CD4-positive, alpha-beta T cell treated with Interleukin-6 for 4 hours (primary cell): ENCODE measurements around the gene HIPK2.

Experiments used
- DNase-seq: peaks from one replicate; pipeline ENCODE4 v3.0.0-alpha.2; 2020; ENCODE audit warnings: mixed read lengths

Gene HIPK2

DNA sequence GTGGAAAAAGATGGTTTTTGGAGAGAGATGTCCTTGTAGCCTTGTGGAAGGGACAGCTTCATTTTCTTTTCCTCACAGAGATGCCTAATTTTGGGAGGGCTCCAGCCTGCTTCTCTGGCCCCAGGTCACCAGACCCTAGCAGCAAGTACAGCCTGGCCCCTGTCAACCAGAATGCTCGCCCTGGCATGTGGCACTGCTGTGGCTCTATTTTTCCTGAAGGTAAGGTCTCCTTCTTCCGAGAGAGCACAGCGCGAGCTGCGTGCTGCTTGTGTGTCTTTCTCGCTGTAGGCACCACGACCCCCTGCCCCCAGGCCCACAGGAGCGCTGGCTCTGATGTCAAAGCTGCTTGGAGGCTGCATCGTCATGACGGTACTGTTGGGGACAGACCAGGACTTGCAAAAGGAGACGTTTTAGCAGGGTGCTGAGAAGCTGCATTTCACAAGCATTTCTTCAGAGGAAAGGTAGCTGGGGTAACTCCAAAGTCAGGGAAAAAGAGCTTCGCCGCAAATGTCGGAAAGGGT, 195.6 kb downstream of the HIPK2 start:
- no peak for DNase-seq

DNA sequence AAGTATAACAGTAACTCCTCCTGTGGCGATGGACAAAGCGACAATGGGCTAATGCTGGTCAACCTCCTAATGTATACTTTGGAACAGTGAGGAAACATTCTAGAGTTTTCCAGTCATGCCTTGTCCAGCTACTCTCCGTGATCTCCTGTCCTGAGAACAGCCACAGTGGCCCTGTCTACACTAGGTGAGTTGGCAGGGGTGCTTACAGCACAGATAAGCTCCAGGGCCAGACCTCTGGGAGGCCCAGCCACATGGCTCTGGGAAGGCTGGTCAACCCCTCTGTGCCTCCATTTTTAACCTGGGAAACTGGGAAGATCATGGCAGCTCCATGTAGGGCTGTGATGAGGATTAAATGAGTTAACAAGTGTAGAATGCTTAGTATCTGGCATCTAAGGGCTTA, 197.4 kb downstream of the HIPK2 start:
- DNase-seq = no peak

DNA sequence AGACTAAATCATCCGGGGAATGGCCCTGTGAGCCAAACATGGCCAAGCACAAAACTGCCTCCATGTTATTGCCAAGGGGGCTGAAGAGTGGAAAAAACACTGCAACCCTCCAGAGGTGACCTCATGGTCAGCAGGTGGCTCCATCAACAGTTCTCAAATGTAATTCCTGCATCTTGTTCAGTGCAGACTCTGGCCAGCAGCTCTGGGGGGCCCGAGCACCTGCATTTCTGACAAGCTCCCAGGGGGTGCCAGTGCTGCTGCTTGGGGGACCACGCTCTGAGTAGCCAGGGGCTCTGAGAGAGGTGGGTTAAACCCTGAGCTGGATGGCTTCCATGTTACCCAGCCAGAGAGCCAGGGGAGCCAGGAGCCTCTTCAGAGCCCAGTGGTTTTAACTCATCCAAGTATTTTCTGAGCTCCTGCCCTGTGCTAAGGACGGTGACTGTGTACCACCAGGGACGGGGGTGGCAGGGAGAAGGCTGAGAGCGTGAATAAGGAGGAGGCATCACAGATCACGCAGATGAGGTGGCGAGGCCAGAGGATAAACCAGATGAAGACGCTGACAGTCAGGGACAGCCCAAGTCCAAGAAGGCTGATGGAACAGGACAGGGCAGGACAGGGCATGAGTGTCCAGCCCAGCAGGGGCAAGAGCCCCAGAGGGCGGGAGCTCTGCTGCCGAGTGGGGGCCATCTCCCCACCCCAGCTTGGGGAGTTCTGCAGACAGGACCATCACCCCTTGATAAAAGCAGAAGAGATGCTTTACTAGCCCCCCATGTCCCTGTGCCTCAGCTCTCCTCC, 201.4 kb downstream of the HIPK2 start:
- DNase-seq = no peak

DNA sequence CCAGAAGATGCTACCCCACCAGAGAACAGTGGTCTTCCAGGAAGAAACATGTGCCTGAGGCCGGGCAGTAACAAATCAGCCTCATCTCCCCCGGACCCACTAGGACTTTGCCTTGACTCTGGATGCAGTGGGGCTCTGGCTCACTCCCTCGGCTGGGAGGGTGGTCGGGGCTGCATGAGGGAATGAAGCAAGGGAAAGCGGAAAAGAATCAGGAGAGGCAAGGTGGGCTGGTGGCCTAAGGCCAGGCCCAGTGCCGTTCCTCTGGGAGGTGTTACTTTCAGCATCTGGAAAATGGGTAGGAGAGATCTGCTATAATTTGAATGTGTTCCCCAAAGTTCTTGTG, 202.5 kb downstream of the HIPK2 start:
- DNase-seq = no peak

DNA sequence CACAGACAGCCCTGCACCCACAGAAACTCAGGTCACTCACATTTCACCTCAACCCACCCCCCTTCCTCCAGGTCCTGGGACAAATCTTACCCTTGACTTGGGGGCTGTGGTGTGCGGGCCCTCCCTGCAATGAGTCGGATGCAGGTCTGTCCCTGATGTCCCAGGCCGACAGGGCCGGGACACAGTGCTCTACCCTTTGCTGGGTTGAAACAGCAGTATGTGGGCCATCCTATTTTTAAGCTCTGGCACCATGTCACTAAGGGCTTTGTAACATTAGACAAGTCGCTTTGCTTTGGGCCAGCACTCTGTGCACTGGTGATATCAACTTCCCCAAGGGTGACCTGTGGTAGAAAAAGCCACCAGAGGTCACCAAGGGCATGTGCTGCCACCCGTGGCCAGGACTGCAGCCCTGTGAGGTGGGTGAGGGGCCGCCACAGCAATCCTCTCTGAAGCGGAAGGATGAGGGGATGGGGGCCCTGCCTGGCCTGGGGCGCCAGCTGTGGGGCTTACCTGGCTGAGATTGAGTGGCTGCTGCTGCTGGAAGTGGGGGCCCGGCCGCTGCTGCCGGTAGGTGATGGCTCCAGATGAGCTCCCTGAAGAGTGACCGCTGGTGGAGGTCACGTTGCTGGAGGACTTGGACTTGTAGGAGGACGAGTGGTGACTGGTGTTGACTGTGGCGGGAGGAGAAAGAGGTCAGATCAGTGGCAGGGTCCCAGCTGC, 203.0 kb downstream of the HIPK2 start:
- no peak for DNase-seq

DNA sequence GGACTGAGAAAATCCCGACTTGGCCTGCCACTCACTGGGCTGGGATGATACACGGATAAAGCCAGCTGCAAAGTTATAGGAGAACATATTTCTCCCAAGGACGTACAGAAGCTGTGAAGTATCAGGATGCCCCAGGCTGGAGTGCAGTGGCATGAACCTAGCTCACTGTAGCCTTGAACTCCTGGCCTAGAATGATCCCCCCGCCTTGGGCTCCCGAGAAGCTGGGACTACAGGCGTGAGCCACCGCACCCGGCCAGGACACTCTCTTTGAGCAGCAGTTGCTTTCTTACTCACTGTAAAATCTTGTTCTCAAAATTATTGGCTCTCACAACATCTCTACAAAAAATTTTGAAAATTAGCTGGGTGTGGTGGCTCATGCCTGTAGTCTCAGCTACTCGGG, 203.9 kb downstream of the HIPK2 start:
- no peak for DNase-seq

DNA sequence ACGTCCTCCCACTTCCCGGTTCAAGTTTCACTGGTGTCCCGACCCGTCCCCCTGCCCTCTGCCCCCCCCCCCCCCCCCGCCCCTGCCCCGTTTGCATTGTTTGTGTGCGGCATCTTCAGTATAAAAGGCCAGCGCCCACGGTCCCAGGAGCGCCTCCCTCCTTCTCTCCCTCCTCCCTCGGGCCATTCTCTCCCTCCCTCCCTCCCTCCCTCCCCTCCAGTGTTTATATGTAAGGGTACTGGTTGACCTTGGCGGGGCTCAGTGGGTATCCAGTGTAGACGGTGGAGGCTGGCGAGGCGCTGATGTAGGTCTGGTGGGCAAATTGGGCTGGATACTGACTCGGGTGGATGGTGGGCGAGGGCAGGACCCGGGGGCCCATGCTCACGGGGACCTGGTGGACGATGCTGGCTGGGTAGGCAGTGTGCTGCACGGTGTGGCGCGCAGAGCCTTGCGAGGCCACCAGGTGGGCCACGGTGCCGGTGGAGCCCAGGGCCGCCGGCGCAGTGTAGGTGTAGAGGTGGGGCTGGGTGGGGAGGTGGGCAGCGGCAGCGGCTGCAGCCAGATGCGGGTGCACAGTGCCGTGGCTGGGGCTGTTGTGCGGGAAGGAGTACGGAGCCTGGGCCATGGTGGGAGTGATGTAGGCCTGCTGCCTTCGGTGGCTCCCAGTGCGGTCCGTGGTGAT, 205.0 kb downstream of the HIPK2 start:
- DNase-seq = no peak

DNA sequence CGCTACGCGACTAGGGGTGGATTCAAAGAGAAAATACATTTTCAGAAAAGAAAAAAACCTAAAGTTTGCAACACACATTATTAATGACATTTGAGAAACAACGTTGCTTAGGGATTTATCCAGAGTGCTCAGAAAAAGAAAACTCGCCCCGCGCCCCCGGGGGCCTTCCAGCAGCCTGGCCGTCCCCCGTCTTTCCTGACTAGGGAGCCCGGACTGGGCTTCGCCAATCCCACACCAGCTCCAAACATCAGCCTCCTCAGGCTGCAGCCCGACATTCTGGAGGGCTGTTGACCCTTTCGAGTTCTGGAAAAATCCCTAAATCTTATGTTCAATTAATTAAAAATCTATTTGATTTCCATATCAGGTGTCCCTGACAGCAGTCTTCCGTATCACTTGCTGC, 205.7 kb downstream of the HIPK2 start:
- DNase-seq = no peak

DNA sequence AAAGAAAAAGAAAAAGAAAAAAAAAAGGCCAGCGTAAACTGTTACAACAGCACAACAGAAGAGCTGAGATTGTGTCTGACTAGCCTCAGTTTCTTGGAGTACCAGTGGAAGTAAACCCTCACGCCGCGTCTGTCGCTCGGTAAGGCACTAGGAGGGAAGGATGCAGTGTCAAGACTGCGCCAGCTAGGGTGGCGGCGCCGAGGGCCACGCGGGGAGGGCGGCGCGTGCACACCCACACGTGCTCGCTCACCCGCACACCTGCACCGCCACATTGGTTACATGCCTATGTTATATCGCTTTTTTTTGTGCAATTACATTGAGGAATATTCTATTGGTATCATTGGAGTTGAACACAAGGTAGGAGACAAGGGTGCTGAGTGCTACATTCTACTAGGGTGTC, 206.1 kb downstream of the HIPK2 start:
- no peak for DNase-seq

DNA sequence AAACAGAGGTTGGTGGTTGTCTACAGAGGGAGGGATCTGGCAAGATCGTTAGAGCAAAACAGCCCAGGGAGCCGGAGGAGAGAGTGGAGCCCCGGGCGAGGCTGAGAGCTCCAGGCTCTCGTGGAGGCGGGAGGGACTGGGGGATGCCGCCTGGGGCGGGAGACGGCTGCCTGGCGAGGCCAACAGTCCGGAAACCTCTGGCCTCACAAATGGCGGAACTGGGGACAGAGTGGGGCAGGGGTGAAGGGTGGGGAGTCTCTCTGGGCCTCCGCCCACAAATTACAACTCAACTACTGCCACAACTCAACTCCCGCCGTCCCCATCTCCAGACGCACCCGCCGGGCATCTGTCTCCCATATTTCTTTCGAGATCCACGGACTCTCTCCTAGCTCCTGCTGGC, 206.6 kb downstream of the HIPK2 start:
- DNase-seq = no peak

DNA sequence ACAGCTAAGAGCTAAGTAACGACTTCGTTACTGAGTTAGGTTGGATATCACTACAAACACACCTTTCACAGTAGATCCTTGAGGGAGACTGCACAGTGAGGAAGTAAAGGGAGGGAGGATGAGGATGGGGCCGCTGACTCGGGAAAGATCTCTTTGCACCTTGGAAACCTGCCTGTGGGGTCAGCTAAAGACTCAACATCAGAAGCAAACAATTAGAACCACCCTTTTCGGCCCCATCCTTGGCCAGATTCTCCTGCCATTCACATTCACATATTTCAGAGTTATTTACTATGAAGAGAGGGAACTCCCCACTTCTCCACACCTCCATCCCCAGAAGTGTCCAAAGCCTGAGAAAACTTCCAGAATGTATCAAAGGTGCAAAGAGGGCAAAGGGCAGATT, 207.2 kb downstream of the HIPK2 start:
- no peak for DNase-seq

DNA sequence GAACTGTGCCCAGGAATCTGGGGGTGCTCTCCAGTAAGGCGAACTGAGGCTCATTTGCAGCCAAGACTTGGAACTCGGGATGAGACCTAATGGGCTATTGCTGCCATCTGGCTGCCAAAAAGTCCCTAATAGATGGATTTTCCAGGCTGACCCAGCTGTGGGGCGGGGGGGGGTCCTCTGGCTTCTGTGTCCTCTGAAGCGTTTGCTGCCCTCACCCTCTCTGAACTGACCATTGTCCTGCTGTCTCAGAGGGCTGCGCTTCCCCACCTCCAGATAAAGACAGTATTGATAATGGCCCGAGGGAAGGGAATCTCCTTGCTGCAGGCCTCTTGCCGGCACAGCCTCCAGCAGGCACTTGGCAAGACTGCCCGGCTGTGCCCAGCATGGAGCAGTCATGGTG, 207.7 kb downstream of the HIPK2 start:
- DNase-seq = no peak

DNA sequence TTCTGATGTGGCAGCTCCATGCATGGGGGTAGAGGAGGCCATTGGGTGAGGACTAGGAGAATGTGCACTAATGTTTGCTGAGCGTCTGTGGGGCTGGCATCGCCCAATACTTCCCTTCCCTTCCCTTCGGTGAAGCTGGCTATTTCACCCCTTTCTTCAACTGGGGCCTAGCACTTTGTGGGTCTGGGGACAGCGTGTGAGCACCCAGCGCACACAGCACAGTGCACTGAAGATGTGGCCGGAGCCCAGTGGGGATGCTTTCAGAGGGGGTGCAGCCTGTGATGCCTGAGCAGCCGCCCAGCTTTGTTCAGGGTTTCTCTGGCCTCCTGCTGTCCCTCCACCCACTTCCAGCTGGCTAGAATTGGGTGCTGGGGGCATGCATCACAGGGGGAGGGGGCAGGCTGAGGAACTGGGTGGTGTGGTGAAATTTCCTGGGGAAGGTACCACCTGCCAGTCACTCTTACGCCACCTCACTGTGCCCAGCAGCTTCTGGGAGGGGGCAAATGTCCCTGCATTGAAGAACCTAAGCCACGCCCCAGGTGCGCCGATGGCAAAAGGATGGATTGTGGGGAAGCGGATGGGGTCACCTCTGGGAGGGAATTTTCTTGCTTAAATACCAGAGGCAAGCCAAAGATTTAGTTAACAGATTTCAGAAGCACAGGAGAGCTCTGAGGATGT, 208.8 kb downstream of the HIPK2 start:
- no peak for DNase-seq

DNA sequence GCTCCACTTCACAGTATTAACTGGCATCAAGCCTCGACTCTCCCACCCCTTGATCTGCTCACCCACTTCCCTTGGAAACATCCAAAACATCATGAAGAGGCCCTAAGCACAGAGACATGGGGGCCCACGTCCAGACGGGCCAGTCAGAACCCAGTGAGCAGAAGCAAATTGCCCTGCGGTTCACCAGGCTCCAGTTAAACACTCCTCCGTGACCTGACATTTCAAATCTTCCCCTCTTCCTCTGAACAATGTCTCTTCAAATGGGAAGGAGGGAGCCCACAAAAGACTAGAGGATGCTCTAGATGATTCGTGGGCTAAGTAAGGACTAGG, 209.5 kb downstream of the HIPK2 start:
- DNase-seq = no peak

DNA sequence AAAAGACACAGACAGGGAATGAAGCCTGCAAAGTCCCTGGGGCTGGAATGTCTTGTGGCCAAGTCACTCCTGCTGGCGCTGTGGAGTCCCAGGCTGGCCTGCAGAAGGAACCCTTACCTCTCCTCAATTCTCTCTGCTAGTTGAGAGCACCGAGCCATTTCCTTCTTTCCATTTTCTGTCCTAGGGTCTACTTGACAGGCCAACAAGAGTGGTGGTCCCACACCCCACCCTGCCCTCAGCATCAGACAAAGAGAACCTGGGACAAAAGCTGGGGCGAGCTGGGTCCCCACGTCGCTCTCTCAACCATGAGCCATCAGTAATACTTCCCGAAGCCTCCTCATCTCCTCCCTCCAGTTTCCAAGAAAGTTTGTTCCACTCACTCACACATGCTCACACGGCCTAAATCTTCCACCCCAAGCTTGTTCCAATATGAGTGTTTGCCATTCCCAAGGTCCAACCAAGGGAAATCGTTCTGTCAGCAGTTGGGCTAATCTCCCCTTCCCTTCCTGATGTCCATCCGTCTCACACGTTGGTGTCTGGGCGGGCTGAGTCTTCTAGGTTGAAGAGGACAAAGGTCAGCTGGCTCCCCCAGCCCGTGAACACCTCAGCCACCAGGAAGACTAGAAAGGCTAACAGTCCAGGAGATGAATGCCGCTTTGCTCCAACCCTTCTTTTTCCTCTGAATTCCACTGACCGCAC, 210.0 kb downstream of the HIPK2 start:
- DNase-seq = no peak

DNA sequence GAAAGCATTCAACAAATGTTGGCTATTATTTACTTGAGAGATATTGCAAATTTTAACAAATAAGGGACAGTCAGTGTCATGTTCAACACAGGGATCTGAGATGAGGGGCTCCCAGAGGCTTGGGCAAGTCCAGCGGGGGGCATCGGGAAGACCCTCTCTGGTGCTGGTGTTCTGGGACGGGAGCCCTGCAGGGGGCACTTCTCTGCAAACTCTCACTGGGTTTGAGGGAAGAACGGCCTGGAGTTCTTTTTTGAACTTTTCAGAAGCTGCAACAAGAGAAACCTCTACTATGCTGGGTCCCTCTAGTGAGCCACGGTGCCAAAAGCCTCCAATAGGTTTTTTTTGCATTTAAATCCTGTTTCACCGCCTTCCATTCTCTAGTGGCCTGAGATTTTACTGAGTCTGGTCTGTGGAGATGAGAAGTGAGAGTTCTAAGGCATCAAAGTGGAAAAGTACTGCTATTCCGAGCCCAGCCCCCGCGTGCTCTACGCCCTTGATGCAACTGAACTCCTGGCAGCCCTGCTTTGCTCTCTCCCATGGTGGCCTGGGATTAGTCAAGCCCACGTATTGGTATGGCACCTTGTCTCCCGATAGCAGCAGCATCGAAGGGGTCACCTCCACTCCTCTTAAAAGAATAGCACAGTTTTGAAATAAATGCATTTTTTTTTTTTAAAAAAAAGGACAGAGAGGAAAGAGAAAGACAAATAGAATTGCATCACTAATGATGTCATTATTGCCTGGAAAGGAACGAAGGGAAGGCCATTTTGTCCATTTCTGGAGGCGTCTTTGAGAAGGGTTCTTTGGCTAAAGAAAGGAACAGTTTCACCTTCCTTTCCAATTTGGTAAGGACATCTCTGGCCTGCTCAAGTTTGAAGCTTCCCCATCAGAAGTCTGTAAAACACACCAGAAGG, 210.8 kb downstream of the HIPK2 start:
- DNase-seq = no peak

DNA sequence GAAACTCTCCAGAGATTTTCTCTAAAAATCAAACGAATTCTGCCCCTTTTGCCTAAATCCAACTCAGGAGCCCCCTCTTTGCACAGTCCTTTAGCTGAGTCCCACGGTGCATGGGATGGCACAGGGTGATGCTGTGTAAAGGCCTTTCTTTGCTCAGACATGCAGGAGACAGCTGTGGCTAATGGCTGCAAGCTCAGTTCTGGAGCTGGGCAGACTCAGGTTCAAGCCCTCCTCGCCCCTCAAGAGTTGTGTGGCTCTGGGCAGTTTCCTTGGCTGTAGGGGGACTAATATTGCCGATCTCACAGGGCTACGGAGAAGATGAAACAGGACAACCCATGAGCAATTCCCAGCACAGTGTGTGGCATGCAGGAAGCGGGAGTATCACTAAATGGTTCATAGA, 211.7 kb downstream of the HIPK2 start:
- no peak for DNase-seq

DNA sequence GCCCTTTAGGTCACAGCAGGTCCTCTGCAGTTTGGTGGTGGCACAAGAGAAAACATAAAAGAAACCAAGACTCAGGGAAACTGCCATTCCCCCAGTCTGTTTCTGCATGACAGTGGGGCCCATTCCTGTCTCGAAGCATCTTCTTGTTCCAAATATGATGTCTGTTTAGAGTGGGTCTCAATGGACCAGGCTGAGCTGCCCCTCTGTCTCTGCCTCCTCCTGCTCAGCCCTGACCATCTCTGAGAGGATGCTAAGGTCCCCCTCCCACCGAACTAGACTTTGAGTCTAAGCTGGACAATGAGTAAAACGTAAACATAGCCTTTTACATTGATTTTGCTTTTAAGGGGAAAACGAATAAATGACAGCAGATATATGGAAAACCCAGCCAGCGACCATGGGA, 213.9 kb downstream of the HIPK2 start:
- DNase-seq = no peak

DNA sequence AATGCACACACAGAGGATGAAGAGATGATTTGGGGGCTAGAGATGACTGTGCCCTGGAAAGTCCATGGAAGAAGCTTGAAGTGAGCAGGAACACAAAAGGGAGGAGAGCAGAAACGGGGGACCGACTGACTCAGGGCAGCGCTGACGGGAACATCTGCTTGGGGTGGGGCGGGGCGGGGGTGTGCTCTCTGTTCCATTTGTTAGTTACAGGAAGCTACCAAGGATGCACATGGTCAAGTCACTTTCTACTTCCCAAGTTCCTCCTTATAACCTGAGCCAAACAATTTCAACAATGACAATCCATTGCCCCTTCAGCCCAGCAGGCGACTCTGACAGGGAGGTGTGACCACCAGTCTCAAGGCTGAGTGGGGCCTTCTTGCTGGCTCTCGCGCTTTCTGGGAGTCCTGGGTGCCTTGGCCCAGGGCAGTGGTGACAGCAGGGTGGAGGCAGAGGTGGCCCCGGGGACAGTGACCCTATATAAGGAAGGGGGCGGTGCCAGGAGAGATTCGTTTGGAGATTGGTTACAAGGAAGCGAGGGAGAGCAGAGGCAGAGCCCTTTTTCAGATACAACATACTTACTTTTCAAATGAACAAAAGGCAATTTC, 214.7 kb downstream of the HIPK2 start:
- no peak for DNase-seq

DNA sequence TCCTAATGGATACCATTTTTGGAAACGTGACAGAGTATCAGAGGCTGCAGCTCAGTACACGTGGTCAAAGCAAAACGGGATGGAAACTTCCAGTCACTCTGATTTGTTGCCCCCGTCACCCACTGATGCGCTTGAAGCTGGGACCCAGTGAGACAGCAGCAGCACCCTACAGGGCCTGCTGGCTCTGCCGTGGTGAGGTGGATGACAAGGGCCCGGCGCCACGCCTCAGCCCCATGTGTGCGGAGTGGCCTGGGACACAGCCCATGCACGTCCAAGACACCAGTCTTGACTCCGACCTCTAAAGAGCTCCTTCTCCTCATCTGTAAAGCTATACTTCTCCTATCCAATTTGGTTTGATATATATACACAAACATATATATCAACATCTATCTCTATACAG, 215.3 kb downstream of the HIPK2 start:
- DNase-seq = no peak

DNA sequence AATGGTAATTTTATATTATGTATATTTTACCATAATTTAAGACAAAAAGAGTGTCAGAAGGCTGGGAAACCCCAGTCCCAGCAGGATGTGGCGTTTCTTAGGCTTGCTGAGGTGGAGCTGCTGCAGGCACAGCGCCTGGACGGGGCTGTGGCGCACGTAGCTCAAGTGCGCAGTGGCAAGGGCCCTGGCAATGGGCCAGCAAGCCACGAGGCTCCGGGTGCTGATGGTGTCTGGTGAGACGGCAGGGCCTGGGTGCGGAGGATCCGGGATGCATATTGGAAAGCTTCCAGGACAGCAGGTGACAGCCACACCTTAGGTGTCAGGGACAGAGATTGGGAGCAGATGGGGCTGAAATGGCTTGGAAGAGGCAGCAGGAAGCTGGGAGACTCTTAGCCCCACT, 217.1 kb downstream of the HIPK2 start:
- DNase-seq = no peak
